HG02763 (cell line): ENCODE results near the gene FOXE1.

Experiments
- ATAC-seq: cut with Tn5 transposase; IDR thresholded peaks from one replicate; pipeline ENCODE4 v1.9.1; 2021; ENCODE audit warnings: mild to moderate bottlenecking, moderate library complexity; ENCODE audit not compliant: unreplicated experiment

FOXE1 gene

GRCh38 chr9:97848215-97848479, 4.9 kb upstream of the FOXE1 start:
- ATAC-seq = no peak

DNA sequence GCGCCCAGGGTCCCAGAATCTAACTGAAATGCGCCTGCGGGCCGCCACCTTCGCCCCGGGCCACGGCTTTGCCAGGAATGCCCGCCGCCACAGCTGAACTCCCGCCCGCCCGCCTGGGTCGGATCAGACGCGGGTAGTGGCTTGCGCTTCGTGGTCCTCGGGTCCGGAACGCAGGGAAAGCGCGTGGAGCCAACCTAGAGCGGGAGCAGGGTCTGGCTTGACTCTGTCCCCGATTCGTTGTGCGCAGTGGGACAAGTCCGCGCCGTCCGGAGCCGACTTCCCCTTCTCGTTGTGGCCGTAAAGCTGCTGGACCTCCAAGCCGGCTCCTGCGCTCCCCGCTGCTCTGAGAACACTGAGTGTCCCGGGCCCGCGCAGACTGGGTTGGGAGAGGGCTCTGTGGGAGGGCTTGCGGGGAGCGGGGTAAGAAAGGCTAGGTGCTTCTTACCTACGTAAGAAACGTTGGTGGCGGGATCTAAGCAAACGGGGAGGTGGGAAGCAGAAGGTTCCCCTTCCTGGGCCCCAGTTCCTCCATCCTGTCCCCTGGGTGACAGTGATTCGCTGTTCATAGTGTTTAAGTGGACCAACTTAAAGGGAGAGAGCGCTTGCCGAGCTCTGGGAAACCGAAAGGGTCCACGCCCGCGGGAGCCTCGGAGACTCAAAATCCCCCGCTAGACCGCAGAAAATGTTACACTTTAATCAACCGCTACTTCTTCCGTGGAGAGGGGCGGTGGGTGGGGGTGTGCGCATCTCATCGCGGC, 4.4 kb upstream of the FOXE1 start:
- ATAC-seq = no peak

- ATAC-seq = no peak
Observed at GRCh38 chr9:97849980-97850379, 3.0 kb upstream of the FOXE1 start.

GRCh38 chr9:97850746-97851445, 2.1 kb upstream of the FOXE1 start:
- no peak for ATAC-seq

GRCh38 chr9:97851446-97851883, 1.6 kb upstream of the FOXE1 start:
- no peak for ATAC-seq

- no peak for ATAC-seq
Observed at GRCh38 chr9:97852001-97852398, 1.0 kb upstream of the FOXE1 start.

DNA sequence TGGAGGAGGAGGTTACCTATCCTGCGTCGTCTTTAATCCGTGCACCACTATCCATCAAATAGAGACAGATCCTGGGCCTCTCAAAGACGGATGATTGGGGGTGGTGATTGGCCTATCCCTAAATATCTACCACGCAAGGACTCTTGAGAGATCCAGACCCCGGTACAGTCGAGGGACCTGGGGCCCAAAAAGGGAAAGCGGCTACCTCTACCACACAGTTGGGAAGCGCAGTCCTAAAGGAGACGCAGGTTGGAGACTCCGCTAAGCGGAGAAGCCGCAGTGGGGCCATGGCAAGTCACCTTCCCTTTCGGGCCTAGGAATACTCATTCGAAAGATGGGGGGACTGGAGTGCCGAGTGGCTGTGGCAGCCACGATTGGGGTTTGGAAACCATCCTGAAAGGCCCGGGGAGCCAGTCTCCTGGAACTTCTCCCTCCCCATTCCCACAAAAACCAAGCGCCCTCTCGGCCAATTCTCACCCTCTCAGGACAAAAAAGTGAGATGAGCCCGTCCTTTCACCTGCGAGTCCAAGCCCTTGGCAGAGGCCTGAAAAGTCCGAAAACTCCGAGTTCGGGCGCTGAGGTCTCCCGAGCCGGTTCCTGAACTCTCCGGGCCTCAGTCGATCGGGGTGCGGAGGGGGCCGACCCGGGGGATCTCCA, 499 bp upstream of the FOXE1 start:
- no peak for ATAC-seq

DNA sequence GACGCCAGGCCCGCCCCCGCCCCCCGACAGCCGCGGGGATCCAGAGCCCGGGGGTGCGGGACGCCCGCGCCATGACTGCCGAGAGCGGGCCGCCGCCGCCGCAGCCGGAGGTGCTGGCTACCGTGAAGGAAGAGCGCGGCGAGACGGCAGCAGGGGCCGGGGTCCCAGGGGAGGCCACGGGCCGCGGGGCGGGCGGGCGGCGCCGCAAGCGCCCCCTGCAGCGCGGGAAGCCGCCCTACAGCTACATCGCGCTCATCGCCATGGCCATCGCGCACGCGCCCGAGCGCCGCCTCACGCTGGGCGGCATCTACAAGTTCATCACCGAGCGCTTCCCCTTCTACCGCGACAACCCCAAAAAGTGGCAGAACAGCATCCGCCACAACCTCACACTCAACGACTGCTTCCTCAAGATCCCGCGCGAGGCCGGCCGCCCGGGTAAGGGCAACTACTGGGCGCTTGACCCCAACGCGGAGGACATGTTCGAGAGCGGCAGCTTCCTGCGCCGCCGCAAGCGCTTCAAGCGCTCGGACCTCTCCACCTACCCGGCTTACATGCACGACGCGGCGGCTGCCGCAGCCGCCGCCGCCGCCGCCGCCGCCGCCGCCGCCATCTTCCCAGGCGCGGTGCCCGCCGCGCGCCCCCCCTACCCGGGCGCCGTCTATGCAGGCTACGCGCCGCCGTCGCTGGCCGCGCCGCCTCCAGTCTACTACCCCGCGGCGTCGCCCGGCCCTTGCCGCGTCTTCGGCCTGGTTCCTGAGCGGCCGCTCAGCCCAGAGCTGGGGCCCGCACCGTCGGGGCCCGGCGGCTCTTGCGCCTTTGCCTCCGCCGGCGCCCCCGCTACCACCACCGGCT, 1.0 kb downstream of the FOXE1 start:
- no peak for ATAC-seq

DNA sequence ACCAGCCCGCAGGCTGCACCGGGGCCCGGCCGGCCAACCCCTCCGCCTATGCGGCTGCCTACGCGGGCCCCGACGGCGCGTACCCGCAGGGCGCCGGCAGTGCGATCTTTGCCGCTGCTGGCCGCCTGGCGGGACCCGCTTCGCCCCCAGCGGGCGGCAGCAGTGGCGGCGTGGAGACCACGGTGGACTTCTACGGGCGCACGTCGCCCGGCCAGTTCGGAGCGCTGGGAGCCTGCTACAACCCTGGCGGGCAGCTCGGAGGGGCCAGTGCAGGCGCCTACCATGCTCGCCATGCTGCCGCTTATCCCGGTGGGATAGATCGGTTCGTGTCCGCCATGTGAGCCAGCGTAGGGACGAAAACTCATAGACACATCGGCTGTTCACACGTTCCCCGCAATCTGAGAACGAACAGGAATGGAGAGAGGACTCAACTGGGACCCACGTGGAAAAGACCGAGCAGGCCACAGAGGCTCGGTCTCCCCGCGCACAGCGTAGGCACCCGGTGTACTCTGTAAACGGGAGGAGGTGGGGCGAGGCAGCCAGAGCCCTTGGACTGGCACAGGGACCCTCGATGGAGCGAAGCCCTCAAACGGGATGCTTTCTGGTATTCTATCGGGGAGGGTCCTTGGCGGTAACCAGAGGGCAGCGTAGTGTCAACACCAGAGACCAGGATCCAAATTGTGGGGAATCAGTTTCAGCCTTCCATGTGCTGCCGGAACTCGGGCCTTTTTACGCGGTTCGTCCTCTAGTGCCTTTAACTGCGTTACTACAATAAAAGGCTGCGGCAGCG, 1.9 kb downstream of the FOXE1 start:
- ATAC-seq = no peak

GRCh38 chr9:97855486-97855875, 2.5 kb downstream of the FOXE1 start:
- no peak for ATAC-seq

- no peak for ATAC-seq
Observed at GRCh38 chr9:97855899-97856298, 2.9 kb downstream of the FOXE1 start.

- no peak for ATAC-seq
Observed at GRCh38 chr9:97856857-97857605, 4.0 kb downstream of the FOXE1 start.

DNA sequence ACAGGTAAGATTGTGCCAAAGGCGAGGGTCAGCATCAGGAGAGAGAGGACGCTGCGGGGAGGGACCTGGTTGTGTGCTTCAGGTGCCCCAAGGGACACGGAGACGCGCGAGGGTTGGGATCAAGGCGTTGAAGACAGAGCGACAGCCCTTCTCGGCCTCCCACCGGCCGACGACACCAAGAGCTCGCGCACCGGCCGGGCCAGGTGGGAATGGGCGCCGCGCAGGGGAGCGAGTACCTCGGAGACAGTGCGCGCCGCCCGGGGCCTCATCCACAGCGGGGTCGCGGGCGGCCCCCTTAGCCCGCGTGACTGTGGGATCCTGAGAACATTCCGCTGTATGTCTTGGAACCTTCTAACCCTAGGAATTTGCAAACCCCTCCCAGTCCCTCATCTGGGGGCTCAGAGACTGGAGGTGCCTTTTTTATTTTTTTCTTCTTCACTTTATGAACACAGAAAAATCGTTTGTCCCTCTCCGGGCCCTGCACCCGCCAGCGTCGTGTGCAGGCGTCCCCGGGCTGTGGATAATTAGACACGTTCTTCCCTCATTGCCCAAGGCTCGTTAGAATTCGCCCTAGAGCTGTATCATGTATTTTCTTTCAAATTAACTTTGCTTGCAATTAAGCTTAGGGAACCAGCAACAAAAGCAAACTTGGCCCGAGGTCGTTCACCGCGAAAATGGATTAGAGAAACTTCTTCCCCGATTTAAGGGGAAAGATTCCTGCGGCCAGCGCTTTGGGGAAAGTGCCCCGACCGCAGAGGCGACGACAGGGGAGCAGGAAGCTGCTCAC, 4.8 kb downstream of the FOXE1 start:
- no peak for ATAC-seq

- no peak for ATAC-seq
Observed at GRCh38 chr9:97858393-97858713, 5.3 kb downstream of the FOXE1 start.

DNA sequence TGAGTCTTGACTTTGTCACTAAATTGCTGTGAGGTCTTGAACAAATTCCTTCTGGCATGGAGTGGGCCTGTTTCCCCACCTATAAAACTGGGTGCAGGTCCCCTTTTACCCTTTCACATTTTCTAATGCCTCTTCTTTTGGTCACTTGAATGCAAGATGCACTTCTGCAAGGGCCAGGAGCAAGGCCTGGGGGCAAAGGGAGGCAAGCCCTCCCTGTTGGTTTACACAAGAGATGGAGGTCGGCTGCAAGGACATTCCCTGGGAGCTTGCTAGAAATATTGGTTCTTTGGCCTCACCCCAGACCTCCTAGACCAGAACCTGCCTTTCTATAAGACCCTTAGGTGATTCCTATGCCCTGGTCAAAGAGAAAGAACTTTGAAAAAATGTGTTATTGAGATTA, 5.8 kb downstream of the FOXE1 start:
- no peak for ATAC-seq

DNA sequence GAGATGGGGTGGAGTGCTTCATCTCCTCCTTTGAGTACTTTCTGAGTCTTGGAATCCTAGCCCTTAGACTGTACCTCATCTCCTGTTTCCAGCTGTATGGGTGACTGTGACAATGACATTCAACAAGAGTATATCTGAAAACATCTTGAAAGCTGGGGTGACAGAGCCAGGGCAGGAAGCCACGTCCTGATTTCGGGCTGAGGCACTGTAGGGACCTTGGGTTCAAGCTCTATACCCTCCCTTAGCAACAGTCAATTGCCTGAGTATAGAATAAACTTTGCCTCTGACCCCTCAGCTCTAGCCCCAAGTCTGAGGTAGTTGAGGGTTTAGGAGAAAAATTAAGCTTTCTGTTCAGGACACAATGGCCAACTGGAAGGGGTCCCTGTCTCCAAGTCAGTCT, 6.3 kb downstream of the FOXE1 start:
- ATAC-seq = no peak

GRCh38 chr9:97860451-97861147, 7.6 kb downstream of the FOXE1 start:
- no peak for ATAC-seq

DNA sequence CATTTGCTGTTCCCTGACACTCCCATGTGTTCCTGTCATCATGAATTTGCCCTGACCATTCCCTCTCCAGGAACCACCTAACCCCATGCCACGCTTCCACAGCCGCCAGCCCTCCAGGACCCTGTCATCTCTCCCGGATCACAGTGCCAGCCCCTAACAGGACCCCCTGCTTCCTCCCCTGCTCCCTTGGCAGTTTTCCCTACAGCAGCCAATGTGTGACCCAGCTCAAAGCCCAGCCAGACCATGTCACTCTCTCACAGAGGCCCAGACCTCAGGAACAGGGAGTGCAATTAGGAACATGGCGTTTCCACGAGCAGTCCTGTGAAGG, 8.1 kb downstream of the FOXE1 start:
- no peak for ATAC-seq

DNA sequence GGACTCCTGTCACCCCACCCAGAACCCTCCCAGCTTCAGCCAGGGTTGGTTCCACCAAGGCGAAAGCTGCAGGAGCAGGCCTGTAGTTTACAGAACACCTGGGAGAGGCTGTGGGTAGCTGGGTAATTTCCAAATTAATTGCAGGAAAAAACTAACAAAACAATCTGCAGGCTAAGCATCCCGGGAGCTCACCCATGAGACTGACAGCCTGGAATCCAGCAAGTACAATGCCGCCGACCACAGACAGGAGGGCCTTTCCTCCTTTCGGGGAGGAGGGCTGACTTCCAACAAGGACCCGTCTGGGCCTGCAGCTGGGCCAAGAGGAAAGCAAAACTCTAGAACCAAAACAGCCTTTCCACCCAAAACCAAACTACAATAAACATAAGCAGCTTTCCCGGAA, 10.3 kb downstream of the FOXE1 start:
- no peak for ATAC-seq
